GM19099 (cell line): ENCODE measurements around the gene HAS3.

Experiments
- POLR2A ChIP-seq: IDR thresholded peaks from 3 replicates; pipeline ENCODE4 v1.6.1; 2011; ENCODE audit warnings: low read depth; ENCODE audit not compliant: insufficient read length; ENCODE audit errors: extremely low read depth

HAS3 gene

DNA sequence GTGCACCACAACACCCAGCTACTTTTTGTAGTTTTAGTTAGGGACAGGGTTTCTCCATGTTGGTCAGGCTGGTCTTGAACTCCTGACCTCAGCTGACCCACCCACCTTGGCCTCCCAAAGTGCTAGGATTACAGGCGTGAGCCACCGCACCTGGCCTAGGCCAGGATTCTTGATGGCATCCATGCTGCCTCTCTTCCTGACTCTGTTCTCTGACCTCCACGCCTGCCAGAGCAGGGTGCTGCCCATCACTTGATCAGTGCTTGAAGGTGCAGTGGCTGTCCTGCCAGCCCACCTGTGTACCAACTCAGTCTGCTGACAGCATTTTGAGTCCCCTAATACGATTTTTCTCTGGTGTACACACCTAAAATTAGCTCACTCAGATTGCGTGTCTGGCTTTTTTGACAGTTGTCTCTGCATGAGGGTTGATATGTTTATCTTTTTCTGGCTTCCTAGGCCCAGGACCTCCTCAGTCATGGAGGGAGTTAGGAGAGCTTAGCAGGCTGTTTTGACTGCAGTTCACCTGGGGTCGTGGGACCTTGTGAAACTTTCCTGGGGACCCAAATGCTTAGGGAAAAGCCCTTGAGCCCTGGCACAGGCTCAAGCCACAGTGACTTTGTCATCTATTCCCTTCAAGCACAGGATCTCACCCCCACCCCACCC lies 5.9 kb downstream of the HAS3 start:
- no peak for TF ChIP-seq POLR2A

DNA sequence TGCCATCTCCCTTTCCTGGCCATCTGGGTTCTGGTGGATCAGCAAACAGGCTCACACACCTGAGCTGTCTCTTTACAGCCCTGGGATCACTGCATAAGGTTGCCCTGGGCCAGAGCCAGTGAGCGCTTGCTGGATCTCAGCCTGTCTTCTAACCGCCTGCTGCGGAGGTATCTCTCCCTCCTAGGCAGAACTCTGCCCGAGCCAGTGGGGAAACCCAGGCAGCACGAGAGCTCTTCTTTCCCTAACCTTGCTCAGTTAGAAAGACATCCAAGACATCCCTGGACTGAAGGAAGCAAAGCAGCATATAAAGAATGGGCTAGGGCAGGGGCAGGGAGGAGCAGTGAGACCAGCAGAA lies 6.4 kb downstream of the HAS3 start:
- TF ChIP-seq POLR2A: no peak

GRCh38 chr16:69112285-69113129 lies 7.1 kb downstream of the HAS3 start:
- TF ChIP-seq POLR2A: no peak

DNA sequence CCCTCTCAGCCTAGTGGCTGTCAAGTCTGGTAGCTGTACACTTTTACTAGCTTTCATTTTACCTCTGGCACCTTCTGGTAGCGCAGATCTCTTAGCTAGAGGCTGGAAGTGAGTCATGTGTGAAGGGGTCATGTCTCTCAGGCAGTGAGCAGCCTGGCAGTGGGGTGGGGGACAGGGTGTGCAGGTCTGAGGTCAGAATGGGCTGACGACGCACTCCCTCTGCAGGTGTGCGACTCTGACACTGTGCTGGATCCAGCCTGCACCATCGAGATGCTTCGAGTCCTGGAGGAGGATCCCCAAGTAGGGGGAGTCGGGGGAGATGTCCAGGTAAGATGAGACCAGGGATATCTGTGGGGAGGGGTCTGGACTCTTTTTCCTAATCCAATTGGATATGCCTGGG lies 7.8 kb downstream of the HAS3 start:
- TF ChIP-seq POLR2A: no peak

- no peak for TF ChIP-seq POLR2A
These were observed 9.0 kb downstream of the HAS3 start for GRCh38 chr16:69114346-69114975.

- no peak for TF ChIP-seq POLR2A
These were observed 9.5 kb downstream of the HAS3 start for GRCh38 chr16:69114976-69115355.

- no peak for TF ChIP-seq POLR2A
These were observed 9.9 kb downstream of the HAS3 start for GRCh38 chr16:69115361-69115760.

- TF ChIP-seq POLR2A: no peak
These were observed 10.4 kb downstream of the HAS3 start for GRCh38 chr16:69115837-69116236.

DNA sequence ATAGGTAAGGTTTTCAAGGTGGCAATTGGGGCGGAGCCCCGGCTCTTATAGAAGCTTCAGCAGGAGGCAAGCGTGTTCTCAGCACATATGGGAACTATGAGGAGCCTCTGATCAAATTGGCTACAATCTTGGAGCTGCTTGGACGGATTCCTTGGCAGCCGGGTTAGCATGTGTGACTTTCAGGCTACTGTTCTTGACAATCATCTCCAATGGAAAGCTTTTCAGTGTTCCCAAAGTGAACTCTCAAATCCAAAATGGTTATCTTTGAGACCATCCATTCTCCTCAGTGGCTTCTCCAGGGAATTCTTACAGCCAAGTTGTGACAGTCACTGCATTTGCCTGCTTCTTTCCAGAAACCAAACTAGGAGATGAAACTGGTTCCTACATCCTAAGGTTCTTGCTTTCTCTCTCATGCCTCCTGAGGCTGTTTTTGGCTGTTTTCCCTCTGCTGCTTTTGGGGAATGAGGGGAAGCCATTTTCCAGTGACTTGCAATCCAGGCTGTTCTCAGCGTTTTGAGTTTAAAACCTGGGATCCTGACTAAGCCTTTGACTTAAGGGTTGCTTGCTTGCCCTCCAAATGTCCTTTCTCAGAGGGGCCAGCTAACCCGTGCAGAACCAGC lies 10.9 kb downstream of the HAS3 start:
- TF ChIP-seq POLR2A: no peak

DNA sequence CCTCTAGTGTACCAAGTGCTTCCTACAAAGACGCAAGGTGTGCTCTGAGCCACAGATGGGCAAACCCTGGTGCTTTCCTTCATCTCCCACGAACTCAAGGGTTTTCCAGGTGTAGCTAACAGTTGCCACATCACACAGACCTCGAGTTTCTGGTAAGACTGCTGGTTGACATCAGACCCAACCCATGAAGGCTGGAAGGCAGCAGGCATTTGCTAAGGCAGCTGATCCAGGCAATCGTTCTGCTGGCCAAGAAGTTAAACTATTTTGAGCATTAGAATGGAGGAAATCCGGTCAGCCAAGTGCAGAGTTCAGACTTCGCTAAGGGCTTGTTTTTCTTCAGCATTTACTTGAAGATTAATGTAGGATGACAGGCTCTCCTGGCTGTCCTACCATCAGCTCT lies 11.5 kb downstream of the HAS3 start:
- TF ChIP-seq POLR2A: no peak

- no peak for TF ChIP-seq POLR2A
These were observed 13.0 kb downstream of the HAS3 start for GRCh38 chr16:69118468-69118867.

- TF ChIP-seq POLR2A: no peak
These were observed 13.5 kb downstream of the HAS3 start for GRCh38 chr16:69118994-69119393.

- no peak for TF ChIP-seq POLR2A
These were observed 14.1 kb downstream of the HAS3 start for GRCh38 chr16:69119536-69119935.

DNA sequence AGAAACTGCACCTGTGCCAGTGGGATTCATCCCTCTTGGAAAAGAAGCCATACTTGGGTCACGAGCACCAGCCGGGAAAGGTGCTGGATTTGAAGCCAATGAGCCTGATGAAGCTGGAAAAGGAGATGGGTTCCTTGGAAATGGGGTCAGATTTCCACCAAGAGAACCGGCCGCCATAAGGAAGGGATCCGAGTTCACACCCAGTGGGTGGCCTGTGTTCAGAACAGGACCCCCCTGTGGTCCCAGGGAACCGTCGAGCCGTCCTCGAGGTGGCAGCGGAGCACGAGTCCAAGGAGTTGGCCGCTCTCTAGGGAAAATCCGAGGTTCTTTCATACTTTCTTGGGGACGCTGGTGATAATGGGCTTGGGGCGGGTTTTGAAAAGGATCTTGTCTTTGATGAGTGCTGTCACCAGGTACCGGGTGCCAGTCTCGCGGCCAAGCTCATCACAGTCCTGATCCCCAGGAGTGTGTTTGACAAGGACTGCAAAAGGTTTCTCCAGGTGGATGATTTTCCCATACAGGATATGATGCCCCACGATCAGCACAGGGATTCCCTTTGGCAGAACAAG lies 14.7 kb downstream of the HAS3 start:
- no peak for TF ChIP-seq POLR2A

DNA sequence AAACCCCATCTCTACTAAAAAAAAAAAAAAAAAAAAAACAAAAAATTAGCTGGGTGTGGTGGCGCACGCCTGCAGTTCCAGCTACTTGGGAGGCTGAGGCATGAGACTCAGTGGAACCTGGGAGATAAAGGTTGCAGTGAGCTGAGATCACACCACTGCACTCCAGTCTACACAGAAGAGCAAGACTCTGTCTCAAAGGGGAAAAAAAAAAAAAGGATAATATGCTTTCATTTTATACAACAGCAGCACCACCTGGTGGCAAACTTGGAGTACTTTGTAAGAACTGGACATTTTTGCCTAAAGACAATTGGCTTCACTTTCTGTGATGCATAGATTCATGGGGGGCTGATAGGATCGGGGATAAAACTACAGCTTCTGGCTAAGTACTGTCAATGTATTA lies 18.5 kb downstream of the HAS3 start:
- no peak for TF ChIP-seq POLR2A

- TF ChIP-seq POLR2A: no peak
These were observed 20.8 kb downstream of the HAS3 start for GRCh38 chr16:69126221-69126620.

GRCh38 chr16:69127966-69128510 lies 22.6 kb downstream of the HAS3 start:
- TF ChIP-seq POLR2A: no peak
